ENCODE measurements around the gene ACTN4.

The ACTN4 gene

GRCh38 chr19:38718747-38719543 lies 71.5 kb downstream of the ACTN4 start:
- TF ChIP-seq ZNF274 (IDR thresholded peaks at IDR 0.05; ENCODE audit: low read depth, low read length): no peak

GRCh38 chr19:38719761-38720558 lies 72.5 kb downstream of the ACTN4 start:
- H3K4me3 ChIP-seq (ENCODE audit: low read length): no peak overlapping the region
- TF ChIP-seq ZNF274 (IDR thresholded peaks at IDR 0.05; ENCODE audit: low read depth, low read length): no peak

More at GRCh38 chr19:38718747-38719543, 71.5 kb downstream of the ACTN4 start:
- H3K4me3 ChIP-seq (ENCODE audit: low read length): no peak overlapping the region

- no peak for TF ChIP-seq ZNF274 (IDR thresholded peaks at IDR 0.05; ENCODE audit: low read depth, low read length)
- no peak overlapping the region for H3K4me3 ChIP-seq (ENCODE audit: low read length)
These were observed 73.2 kb downstream of the ACTN4 start for GRCh38 chr19:38720559-38721236.

GRCh38 chr19:38721496-38721895 lies 74.0 kb downstream of the ACTN4 start:
- H3K4me3 ChIP-seq (ENCODE audit: low read length): no peak overlapping the region
- TF ChIP-seq ZNF274 (IDR thresholded peaks at IDR 0.05; ENCODE audit: low read depth, low read length): no peak

- no peak for TF ChIP-seq ZNF274 (IDR thresholded peaks at IDR 0.05; ENCODE audit: low read depth, low read length)
- no peak overlapping the region for H3K4me3 ChIP-seq (ENCODE audit: low read length)
These were observed 74.7 kb downstream of the ACTN4 start for GRCh38 chr19:38721979-38722773.

GRCh38 chr19:38722947-38723605 lies 75.6 kb downstream of the ACTN4 start:
- H3K4me3 ChIP-seq (ENCODE audit: low read length): no peak overlapping the region
- no peak for TF ChIP-seq ZNF274 (IDR thresholded peaks at IDR 0.05; ENCODE audit: low read depth, low read length)

GRCh38 chr19:38723606-38723965 lies 76.1 kb downstream of the ACTN4 start:
- H3K4me3 ChIP-seq (ENCODE audit: low read length): no peak overlapping the region
- TF ChIP-seq ZNF274 (IDR thresholded peaks at IDR 0.05; ENCODE audit: low read depth, low read length): no peak

- no peak overlapping the region for H3K4me3 ChIP-seq (ENCODE audit: low read length)
- no peak for TF ChIP-seq ZNF274 (IDR thresholded peaks at IDR 0.05; ENCODE audit: low read depth, low read length)
These were observed 76.8 kb downstream of the ACTN4 start for GRCh38 chr19:38723990-38724854.

- TF ChIP-seq ZNF274 (IDR thresholded peaks at IDR 0.05; ENCODE audit: low read depth, low read length): no peak
- no peak overlapping the region for H3K4me3 ChIP-seq (ENCODE audit: low read length)
These were observed 78.2 kb downstream of the ACTN4 start for GRCh38 chr19:38725469-38726283.

GRCh38 chr19:38726284-38726673 lies 78.8 kb downstream of the ACTN4 start:
- no peak overlapping the region for H3K4me3 ChIP-seq (ENCODE audit: low read length)
- no peak for TF ChIP-seq ZNF274 (IDR thresholded peaks at IDR 0.05; ENCODE audit: low read depth, low read length)

- no peak for TF ChIP-seq ZNF274 (IDR thresholded peaks at IDR 0.05; ENCODE audit: low read depth, low read length)
- no peak overlapping the region for H3K4me3 ChIP-seq (ENCODE audit: low read length)
These were observed 79.4 kb downstream of the ACTN4 start for GRCh38 chr19:38726761-38727301.
